Thoracic aorta (tissue), 2 donors: ENCODE results near the gene RANBP1. TPM values are rescaled to one million over a fixed set of nuclear protein-coding genes. Genes with fewer than 3 reads are reported as not detected.

Source experiments
- ATAC-seq: fragments of 150-250 bp; one replicate; pipeline ENCODE4 v1.8.0; 2017; ENCODE audit warnings: low read depth; ENCODE audit not compliant: insufficient number of reproducible peaks, low FRiP score
- DNase-seq: peaks from one replicate; pipeline ENCODE4 v3.0.0-alpha.2; 2020; ENCODE audit warnings: low spot score
- H3K27ac ChIP-seq, 2 donors: fragments of 200-600 bp; sonication (generic); 1 replicate in 1 of 2; 2 replicates in 1 of 2; pipeline ENCODE4 v1.5.1; 2016; ENCODE audit warnings: mild to moderate bottlenecking in 2 of 2, moderate library complexity in 2 of 2
- H3K27me3 ChIP-seq: fragments of 200-600 bp; sonication (generic); replicated peaks from 2 replicates; pipeline ENCODE4 v1.6.0; 2016; ENCODE audit warnings: mild to moderate bottlenecking; ENCODE audit not compliant: insufficient read depth
- H3K36me3 ChIP-seq: fragments of 200-600 bp; sonication (generic); one replicate; pipeline ENCODE4 v1.5.1; 2016
- H3K4me1 ChIP-seq, 2 donors: fragments of 200-600 bp; sonication (generic); 1 replicate in 1 of 2; 2 replicates in 1 of 2; pipeline versions ENCODE4 v1.5.1 to v1.6.0; 2016; ENCODE audit warnings: low read depth in 2 of 2, mild to moderate bottlenecking in 1 of 2; ENCODE audit not compliant: control insufficient read depth in 1 of 2
- H3K4me3 ChIP-seq: fragments of 200-600 bp; sonication (generic); 2 replicates; pipeline ENCODE4 v1.5.1; 2016; ENCODE audit warnings: mild to moderate bottlenecking
- H3K9me3 ChIP-seq: fragments of 200-600 bp; sonication (generic); 2 replicates; pipeline ENCODE4 v1.5.1; 2016
- CTCF ChIP-seq: fragments of 200-600 bp; sonication (generic); IDR thresholded peaks from one replicate; pipeline ENCODE4 v1.5.1; 2019; ENCODE audit warnings: antibody characterized with exemption
- total RNA-seq, 2 donors: library from RNA; depleted of rRNA; stranded (reverse); fragments of >200 nt; gene quantifications; one replicate each; pipeline versions ENCODE4 v1.1.0 to v1.2.3, GENCODE V29; 2016

RANBP1 gene
- total RNA-seq, 2 donors from 2014 or later, result 130 to 140 TPM

- no peak for DNase-seq
- peak overlapping the region; percentile 44 for H3K4me3 ChIP-seq
- peaks cover 4% of the 10 kb centered on the region for H3K36me3 ChIP-seq
- no peaks in the 10 kb centered on the region for H3K9me3 ChIP-seq
- no peak for TF ChIP-seq CTCF
- H3K27me3 ChIP-seq, result no peaks in the 10 kb centered on the region
- no peak for ATAC-seq
- peak overlapping the region; percentile 25 to 34 for H3K27ac ChIP-seq
- H3K4me1 ChIP-seq, result peaks cover 37 to 59% of the 10 kb centered on the region in 2 donors
Measured at GRCh38 chr22:20137671-20138416, 21.9 kb downstream of the RANBP1 start.

GRCh38 chr22:20138417-20138738 is 22.5 kb downstream of the RANBP1 start:
- Histone ChIP-seq H3K4me1 (peaks cover 31 to 54% of the 10 kb centered on the region in 2 donors), H3K4me3 (no peak overlapping the region), H3K27me3 (no peaks in the 10 kb centered on the region), H3K36me3 (peaks cover 4% of the 10 kb centered on the region), H3K27ac (peak overlapping the region; percentile 25 to 34), H3K9me3 (no peaks in the 10 kb centered on the region)
- no peak for DNase-seq
- no peak for TF ChIP-seq CTCF
- no peak for ATAC-seq

GRCh38 chr22:20138868-20139267 is 23.0 kb downstream of the RANBP1 start:
- ATAC-seq (no peak), DNase-seq (no peak)
- no peak overlapping the region for H3K27ac ChIP-seq
- no peak for TF ChIP-seq CTCF
- H3K36me3 ChIP-seq, result peaks cover 4% of the 10 kb centered on the region
- no peaks in the 10 kb centered on the region for H3K9me3 ChIP-seq
- H3K4me3 ChIP-seq, result no peak overlapping the region
- no peaks in the 10 kb centered on the region for H3K27me3 ChIP-seq
- H3K4me1 ChIP-seq, result peaks cover 30 to 49% of the 10 kb centered on the region in 2 donors

- TF ChIP-seq CTCF, result no peak
- no peak for DNase-seq
- H3K36me3 ChIP-seq, result peaks cover 4% of the 10 kb centered on the region
- no peak overlapping the region for H3K27ac ChIP-seq
- H3K9me3 ChIP-seq, result no peaks in the 10 kb centered on the region
- H3K27me3 ChIP-seq, result no peaks in the 10 kb centered on the region
- ATAC-seq, result no peak
- H3K4me3 ChIP-seq, result no peak overlapping the region
- peaks cover 30 to 42% of the 10 kb centered on the region in 2 donors for H3K4me1 ChIP-seq
Measured at GRCh38 chr22:20139391-20140106, 23.6 kb downstream of the RANBP1 start.

- ATAC-seq (no peak), DNase-seq (no peak)
- Histone ChIP-seq H3K27ac (no peak overlapping the region), H3K9me3 (no peaks in the 10 kb centered on the region), H3K4me3 (no peak overlapping the region), H3K4me1 (peaks cover 29 to 39% of the 10 kb centered on the region in 2 donors), H3K27me3 (no peaks in the 10 kb centered on the region), H3K36me3 (peaks cover 4% of the 10 kb centered on the region)
- TF ChIP-seq CTCF, result no peak
Measured at GRCh38 chr22:20140107-20140445, 24.2 kb downstream of the RANBP1 start.
